HG02840 (cell line): ENCODE measurements around the gene BMPER.

Source experiments
- ATAC-seq: cut with Tn5 transposase; IDR thresholded peaks from one replicate; pipeline ENCODE4 v1.9.1; 2021; ENCODE audit warnings: mild to moderate bottlenecking, moderate library complexity, moderate number of reproducible peaks; ENCODE audit not compliant: unreplicated experiment, low FRiP score

The BMPER gene

DNA sequence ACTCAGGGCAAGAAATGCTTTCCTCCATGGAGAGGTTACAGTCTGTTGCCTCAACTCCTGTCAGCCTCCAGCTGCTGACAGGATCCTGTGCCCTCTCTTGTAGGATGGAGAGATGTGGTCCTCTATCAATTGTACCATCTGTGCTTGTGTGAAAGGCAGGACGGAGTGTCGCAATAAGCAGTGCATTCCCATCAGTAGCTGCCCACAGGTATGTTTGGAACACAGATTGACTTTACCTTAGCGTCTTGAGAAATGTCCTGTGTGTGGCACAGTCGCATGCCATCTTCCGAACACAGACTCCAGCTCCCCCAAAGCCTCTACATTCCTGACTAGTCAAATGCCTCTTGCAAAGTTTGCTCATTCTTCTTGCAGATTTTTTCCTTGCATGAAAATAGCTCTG is 152.6 kb downstream of the BMPER start:
- ATAC-seq, result no peak

DNA sequence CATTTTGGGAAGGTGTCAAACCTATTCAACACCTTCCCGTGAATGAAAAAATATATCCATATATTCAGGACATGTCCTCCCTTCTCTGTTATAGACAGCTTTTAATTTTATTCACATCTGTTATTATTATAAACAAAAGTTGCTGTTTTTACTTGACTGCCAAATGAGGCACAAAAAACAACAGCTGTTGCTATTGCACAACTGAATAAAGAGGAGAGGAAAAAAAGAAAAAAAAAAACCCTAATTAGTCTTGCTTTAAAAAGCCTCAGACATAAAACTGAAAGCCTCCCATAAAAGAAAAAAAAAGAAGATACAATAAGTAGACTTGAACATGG is 153.4 kb downstream of the BMPER start:
- ATAC-seq, result no peak

DNA sequence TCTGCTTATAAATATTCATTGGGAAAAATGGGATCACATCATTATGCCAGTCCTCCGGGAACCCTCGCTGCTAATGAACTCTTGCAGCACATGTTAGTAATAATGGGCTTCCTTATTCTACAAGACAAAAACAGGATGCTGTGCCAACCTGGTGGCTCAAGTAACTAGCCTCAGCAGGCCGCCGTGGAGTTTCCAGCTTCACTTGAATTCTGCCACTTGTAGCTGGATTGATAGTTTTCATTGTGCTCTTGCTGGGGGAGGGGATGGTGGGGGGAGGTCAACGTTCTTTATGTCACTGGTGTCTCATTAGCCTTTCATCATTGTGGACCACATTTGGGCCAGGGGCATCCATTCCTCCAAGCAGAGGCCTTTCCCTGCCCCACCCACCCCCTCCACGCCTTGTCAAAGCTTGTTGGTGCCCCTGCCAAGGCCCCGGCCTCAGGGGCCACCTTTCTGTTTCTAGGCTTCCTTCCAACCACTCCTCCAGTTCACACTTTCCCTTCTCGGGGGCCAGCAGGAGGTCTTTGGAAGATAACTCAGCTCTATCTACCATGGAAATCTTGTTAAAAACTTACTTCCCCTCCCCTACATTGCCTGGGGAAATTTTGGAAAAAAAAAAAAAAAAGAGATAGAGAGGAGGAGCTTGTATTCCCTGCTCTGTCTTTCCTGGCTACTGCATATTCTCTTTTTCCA is 153.9 kb downstream of the BMPER start:
- ATAC-seq, result no peak

DNA sequence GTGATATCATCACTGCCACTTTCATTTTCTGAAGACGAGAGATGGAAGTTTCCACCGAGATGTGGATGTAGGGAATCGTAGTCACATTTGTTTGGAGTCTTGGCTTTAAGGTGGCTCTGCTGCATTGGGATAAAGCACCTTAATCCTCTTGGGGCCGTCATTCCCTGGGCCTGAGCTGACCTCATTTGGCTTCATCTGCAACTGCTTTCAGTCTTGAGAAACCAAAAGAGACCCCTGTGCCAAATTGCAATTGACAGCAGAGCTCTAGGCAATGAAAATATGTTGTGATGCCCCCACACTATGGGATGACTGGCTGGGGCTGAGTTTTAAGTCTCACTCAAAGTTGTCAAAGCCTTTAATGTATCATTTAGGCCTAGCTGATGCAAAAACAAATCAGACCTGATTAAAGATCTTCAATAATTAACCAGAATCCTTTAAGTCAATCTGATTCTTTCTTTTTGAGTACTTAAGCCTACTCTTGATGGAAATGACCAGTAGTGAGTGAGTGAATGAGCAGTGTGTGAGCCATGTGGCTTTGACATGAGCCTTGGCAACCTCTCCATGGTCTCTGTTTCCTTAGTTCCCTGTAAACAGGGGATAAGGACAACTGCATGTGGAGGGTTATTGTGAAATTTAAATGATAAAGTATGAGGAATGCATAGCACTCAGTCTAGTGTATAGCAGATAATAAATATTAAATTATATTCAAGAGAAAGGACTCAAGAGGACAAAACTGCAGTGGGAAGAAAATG is 155.0 kb downstream of the BMPER start:
- no peak for ATAC-seq

DNA sequence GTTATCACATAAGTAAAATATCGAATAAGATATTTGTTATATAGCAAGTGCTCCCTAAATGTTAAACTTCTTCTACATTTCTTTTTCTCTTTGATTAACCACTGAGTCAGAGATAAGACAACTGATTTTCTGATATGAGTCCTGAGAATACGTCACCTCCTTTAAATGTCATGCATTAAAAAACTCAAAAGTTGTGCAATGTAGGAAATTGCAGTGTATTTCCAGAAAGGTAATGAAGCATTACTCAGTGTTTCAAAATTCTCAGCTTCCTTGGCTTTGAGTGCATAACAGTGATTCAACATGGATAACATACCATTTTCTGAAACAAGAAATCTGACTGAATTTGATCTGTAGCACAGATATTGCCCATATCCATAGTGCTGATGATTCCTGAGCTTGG is 155.8 kb downstream of the BMPER start:
- no peak for ATAC-seq

DNA sequence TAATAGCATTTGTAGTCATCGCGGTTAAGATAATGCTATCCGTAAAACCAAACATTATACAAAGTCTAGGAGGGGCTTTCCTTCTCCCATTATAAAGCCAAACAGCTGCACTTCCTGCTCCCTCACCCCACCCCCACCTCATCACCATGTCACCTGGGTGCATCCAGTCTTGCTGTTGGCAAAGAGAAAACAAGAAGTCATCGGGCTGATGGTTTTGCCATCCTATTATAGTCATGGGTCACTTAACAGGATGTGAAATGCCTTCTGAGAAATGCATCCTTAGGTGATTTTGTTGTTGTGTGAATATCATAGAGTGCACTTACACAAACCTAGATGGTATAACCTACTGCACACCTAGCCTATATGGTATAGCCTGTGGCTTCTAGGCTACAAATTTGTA is 157.0 kb downstream of the BMPER start:
- ATAC-seq, result no peak

DNA sequence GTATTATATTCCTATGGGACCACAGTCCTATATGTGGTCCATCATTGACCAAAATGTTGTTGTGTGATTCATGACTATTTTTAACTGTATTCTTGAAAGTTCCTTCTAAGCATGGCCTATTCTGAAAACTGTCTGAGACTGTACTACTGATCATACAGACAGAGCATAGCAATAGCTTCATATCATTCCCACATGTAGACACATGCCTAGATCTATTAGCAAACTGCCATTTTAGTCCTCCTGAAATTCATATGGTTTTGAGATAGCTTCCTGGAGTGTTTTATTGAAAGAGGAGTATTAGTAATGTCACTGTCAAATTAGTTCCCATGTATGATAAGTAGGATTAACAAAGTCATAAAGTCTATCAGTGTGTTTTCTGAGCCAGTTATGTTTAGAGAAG is 157.5 kb downstream of the BMPER start:
- no peak for ATAC-seq

DNA sequence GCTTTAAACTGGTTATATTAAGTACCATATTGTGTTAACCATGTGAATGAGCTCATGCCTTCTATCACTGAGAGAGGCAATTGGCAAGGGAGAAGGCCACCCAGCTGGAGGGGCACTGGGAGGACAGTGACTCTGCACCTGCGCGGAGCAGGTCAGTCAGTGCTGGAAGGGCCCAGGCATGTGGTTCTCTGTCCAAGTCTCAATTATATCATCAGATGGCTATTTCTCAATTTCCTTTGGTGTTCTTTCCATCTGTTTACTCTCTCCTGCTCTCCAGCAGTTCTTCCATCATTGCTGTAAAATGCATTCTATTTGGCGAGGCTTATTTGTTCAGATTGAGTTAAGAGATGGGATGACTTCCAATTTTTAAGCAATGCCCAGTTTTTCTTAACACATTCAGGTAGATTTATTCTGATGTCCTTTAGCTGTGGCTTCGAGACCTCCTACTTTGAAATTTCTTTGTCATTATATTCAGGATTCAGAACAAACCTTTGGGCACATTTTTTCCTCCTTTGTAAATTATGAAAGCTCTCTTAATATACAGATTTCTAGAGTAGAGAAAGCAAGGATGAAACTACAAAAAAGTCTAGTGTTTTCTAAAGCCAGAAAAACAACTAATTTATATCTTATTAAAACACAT is 159.3 kb downstream of the BMPER start:
- ATAC-seq, result no peak

DNA sequence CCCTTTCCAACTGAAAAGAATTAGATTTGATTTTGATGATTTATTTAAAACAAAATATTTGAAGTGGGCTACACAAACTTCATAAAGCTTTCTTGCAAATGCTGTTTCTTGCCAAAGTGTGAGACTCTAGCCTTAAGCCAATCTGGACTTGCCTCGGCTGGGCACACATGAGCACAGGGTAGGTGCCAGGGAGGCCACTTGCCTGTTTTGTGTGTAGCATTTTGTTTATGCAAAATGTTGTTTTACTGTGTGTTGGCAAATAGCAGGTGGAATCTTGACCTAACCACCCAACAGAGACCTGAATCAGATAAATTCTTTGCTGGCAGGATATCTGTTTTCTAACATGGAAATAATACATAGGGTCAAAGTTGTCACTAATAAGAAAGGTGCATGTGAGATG is 161.1 kb downstream of the BMPER start:
- ATAC-seq, result no peak

DNA sequence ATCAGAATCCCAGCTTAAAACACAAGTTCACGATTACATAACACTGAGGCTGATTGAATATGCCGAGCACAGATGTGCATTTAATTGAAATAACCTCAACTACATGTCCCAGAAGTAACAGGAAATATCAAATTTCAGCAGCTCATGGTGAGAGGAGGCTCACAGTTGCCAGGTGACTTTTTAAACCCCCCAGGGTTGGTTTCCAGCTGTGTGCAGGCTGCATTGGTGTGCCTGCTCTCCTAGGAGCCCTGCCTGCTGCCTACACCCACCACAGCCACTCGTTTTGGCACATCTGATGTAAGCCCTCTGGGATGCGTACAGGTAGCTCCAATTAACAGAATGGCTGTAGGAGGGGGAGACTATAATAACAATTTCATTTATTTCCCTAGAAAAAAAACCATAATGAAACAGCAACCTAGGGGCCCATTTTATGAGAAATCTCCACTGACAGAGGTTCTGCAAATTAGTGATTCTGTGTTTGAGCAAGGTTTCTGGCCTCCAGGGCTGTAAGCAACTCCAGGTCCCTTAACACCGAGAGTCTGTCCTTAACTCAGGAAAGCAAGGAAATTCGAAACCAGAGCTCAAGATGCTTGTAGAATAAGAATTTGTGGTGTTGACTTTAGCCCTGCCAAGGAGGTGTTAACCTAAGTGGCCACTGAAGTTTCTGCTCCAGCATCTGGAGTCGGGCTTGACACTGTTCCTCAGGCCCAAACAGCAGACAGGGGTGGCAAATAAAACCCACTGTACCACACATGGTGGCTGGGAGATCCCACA is 161.9 kb downstream of the BMPER start:
- ATAC-seq, result no peak

DNA sequence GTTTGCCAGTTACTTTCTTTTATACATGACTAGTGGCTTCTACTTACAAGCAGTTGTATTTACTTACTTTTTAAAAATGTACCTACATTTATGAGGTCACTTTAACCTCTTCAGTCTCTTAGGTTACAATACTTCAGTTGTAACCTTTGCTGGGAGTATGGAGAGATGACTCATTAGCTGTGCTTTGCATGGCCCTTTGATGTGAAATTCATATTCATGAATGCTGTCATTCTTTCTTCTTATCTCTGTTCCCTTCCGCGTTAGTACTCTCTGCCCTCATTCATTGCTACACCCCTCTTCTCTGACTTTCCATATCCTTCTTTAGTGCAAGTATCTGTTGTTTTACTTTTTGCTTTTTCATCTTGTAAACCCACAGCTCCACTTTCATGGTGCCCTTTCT is 164.3 kb downstream of the BMPER start:
- no peak for ATAC-seq

DNA sequence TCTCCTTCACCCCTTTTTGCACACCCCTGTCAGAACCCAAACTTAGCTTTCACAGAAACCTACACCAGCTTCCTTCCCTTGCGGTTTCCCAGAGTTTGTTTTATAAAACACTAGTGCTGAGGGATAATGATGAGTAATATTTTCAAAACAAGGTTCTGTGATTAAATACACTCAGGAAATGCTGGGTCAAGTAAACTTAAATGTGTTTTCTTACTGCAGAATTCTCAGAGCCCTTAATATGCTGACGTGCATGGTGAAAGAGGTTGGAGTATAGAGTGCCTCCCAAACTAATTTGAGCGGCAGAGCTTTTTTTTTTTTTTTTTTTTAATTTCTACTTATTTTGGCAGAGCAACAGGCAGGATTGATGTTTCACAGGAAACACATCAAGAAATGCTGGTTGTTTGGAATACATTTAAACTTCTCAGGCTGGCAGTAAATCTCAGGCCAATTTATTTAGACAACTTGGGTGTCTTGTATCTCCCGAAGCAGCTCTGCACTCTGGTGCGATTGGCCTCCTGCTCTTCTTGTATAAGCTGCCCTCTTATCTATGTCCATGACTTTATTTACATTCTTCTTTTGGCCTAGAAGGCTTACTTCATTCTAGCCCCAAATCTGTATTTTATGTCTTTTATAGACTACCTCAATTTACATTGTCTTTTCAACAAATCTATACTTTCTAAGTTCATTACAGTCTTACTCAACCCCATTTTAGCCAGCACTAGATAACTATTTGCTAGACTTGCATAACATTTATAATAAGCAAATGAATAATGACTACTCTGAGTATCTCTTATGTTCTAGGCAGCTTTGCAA is 165.4 kb downstream of the BMPER start:
- no peak for ATAC-seq

DNA sequence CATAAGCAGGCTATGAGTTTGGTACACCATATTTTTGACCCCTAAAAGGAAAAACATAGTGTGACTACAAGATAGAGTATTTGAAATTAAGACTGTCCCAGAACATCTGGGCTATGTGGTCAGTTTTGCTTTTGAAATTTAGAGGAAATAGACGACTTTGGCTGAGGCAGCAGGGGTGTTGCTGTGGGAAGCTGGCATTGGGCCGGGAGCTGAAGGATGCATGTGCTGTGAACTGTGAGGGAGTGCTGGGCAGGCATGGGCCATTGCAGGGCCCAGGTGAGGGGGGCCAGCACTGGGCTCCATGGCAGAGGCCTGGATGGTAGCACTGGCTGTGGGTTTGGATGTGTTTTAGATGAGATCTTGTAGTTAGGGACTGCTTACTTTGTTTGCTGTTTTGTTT is 168.3 kb downstream of the BMPER start:
- no peak for ATAC-seq

DNA sequence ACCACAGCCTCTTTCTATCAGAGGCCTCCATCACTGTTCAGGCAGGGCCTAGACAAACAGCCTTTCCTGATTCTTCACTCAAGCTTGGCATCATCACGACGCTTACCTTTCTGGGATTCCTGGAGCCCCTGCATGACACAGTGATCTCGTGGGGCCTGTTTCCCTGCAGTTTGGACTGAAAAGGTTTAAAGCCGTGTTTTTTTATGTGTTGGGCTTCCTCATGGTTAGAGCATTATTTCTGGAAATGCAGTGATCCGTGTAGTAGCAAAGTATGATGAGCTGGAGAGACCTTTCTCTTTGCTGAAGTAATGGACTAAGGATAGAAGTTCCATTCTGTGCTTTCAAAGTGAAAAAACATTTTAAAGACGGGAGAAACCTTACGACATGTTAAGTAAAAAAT is 169.1 kb downstream of the BMPER start:
- ATAC-seq, result no peak

DNA sequence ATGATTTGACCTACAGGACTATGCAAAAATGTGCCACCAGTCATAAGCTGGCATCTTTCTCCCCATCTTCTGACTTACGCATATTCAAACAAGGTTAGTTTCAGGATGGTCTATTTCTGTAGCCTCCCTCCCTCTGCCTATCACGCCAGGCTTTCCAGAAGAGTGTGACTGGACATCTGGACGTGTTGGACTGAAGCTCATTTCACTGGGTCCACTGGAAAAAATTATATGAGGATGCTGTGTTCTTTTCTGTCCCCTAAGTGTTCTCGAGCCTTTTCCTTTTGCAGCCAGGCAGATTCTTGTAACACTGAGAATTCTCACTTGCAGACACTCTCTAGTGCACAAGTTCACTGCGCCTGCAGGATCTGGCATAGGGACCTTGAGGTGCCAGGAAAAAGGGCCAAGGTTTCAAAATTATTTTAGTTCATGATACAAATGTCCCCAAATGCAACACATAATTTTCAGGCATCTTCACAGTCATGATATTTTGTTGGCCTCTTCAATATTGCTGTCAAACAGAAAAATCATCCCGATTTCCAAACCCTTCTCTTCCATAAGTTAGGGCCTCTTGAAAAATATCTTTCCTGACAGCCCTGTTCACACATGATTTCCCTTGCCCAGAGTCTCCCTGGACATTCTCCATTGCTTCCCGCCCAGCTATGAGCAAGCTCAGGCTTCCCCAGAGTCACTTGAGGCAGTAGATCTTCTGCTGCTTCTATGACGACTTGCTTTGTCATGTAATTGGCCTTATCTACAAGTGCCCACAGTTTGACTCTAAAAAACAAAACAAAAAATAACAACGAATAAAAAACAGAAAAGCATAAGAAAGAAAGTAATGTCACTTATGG is 170.4 kb downstream of the BMPER start:
- ATAC-seq, result no peak

DNA sequence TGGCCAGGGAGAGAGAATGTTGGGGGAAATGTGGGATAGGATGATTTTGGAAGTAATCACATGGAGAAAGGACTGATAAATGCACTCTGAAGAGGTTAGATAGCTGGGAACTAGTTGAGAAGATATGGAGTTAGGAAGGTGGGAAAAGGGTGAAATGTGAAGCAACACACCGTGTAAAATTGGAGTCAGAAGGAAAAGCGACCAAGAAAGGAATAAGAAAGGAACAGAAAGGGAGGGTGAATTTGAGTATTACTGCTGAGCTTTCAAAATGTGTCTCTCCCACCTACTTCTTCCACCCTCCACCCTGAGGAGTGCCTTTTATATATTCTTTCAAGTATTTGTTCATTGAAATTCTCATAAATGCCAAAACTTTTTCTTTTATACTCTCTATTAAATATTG is 171.8 kb downstream of the BMPER start:
- no peak for ATAC-seq

DNA sequence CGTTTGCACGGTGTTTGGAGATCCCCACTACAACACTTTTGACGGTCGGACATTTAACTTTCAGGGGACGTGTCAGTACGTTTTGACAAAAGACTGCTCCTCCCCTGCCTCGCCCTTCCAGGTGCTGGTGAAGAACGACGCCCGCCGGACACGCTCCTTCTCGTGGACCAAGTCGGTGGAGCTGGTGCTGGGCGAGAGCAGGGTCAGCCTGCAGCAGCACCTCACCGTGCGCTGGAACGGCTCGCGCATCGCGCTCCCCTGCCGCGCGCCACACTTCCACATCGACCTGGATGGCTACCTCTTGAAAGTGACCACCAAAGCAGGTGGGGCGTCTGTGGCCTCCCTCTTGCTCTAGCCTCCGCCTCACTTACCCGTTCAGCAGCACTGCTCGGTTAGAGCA is 173.5 kb downstream of the BMPER start:
- no peak for ATAC-seq

DNA sequence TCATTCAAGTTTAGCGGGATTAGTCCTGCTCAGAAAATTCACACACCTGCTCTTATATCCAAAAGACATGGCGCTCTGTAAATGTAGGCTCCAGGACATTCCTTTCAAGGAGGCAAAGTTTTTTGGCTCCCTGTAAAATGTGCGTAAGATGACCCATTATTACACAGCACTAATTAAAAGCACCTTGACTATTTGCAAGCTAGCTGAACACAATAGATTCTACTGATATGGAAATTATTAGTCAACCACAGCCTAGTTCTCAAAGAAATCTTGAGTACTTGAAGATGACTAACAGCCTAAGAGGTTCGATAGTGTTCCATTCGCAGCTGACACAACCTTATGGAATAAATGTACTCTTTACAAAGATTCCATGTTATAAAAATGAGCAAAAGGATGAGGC is 175.2 kb downstream of the BMPER start:
- no peak for ATAC-seq

DNA sequence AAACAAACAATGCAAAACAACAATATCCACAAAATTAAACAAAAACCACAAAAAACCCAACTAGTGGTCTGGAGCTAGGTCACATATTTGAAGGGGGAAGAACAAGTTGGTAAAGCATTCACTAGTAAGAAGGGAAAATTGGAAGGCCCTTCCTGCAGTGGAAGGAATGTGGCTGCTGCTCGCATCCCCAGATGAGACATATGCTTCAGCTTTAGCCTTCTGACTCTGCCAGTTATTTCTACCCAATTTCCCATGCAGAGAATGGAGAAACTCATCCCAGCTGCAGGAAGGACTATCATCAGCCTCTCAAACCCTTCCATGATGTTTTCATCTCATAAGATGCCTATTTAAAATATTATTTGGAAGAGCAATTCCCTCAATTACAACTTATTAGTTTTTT is 176.6 kb downstream of the BMPER start:
- no peak for ATAC-seq

DNA sequence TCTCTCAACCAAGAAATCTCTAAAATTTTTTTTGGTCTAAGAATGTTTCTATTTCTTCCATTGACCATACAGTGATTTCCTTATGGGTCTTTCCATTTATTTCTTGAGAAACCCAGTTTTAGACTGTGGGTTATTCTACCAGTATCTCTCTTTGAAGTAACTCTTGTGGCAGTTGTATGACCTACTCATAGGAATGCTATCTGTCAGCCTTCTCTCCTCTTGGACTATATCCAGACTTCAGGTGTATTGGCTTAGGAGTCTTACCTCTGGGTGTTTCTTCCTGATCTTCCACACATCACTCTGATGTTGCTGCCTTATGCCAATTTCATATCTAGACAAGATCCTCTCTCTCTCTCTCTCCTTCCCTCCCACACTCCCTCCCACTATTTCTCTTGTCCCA is 178.1 kb downstream of the BMPER start:
- ATAC-seq, result no peak
